Measurements from ENCODE around the gene TMEM80.
A peak's percentile ranks its signal among the peaks of the same experiment; 100 is the strongest.

Gene TMEM80

DNA sequence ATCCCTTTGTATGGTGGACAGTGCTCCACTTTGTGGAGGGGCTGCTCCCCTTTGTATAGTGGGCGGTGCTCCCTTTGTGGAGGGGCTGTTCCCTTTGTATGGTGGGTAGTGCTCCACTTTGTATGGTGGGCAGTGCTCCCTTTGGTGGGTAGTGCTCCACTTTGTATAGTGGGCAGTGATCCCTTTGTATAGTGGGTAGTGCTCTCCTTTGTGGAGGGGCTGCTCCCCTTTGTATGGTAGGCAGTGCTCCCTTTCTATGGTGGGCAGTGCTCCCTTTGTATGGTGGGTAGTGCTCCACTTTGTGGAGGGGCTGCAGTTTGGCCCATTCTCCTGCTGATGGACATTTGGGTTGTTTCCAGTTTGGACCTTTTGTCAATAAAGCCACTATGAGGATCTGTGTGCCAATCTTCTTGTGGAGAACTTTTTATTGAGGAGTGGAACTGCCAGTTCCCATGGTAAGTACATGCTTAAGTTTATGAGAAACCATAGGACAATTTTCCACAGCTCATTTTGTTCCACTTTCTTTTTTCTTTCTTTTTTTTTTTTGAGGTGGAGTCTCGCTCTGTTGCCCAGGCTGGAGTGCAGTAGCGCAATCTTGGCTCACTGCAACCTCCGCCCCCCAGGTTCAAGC lies 47.1 kb downstream of the TMEM80 start:
- no peak for DNase-seq (ENCODE audit: low read depth in 1 of 2, low spot score in 1 of 2)

DNA sequence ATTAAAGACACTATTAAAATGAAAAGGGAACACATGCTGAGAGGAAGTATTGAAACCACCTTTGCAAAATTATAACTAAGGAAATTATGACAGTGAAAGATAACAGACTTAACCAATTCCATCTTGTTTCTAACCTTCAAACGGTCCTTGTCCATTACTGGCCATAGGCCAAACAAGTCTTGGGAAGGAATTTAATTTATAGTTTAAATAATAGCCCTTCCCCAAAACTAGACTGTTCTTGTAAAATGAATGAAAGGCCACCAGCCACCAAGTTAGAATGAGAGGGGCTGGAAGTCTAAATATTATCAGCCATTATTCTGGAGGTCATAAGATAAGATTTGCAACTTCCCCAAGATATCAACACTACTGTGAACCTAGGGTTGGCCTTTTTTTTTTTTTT lies 49.8 kb downstream of the TMEM80 start:
- DNase-seq (ENCODE audit: low read depth in 1 of 2, low spot score in 1 of 2): no peak

DNA sequence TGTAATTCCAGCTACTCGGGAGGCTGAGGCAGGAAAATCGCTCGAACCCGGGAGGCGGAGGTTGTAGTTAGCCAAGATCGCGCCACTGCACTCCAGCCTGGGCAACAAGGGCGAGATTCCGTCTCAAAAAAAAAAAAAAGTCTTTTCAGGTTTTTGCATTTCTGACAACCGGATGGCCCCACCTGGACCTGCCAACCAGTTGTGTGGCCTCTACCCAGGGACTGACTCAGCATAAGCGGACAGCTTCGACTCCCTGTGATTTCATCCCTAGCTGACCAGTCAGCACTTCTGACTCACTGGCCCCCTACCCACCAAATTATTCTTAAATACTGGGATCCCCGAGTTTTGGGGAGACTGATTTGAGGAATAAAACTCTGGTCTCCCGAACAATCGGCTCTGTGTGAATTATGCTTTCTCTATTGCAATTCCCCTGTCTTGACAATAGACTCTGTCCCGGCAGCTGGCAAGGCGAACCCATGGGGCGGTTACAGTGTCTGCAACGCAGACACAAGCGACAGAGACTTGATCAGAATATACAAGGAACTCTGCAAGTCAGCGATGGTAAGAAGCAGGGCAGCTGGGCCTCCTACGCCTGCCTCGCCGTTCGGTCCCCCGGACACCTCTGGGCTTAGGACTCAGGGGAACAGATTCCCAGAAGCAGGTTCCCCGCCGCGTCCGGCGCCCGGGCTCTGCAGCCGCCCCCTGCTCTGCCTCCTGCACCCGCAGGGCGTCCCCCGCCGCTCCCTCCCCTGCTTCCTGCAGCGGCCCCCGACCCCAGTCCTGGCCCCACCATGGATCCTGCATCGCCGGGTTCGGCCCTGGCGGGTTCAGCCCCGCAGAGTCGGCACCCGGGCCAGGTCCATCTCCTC lies 50.9 kb downstream of the TMEM80 start:
- no peak for DNase-seq (ENCODE audit: low read depth in 1 of 2, low spot score in 1 of 2)

DNA sequence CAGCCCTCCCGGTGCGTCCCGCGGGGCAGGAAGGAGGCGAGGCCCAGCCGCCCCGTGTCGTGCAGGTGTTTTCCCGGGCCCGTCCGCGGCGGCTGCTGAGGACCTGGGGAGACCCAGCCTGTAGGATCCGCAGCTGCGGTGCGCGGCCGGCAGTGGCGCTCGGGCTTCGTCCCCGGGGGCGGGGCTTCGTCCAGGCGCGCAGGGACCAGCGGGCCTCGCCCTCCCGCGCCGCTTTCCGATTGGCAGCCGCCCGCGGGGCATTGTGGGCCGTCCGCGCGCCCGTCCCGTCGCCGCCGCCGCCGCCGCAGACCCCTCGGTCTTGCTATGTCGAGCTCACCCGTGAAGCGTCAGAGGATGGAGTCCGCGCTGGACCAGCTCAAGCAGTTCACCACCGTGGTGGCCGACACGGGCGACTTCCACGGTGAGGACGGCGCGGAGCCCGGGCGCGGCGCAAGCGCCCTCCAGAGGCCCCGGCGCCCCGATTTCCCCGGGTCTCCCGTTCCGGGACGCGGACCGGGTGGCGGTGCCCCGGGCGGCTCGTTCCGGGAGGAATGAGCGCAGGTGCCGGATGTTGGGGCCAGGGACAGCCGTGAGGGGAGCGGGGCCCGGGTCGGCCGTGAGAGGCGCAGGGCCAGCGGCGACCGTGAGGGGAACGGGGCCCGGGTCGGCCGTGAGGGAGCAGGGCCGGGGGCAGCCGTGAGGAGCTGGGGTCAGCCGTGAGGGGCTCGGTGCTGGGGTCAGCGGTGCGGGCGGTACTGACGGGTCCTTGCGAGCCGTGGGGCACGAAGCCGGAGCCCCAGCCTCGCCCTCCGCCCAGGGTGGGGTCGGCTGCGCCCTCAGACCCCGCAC lies 51.8 kb downstream of the TMEM80 start, which contains the start of gene TALDO1:
TSS of gene TALDO1 (plus strand) at position 307 of the 849 bp plus-strand sequence. CDS start at position 325, 18 bp downstream.
- DNase-seq (ENCODE audit: low read depth in 1 of 2, low spot score in 1 of 2): peak; percentile 63 to 80

DNA sequence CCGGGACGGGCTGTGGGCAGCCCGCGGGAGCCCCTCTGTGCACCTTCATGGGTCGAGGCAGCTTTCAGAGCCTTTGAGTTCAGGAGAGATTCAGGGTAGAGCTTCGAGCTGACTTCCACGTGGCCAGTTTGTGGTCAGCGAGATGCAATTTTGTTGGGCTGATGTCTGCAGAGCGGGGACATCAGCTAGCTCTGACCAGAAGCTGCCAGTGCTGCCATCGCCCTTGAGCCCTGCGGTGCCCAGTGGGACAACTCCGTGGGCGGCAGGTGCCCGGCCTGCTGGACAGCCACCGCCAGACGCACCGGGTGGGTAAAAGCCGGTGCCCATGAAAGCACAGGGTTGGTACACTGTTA lies 52.4 kb downstream of the TMEM80 start:
- DNase-seq (ENCODE audit: low read depth in 1 of 2, low spot score in 1 of 2): no peak

DNA sequence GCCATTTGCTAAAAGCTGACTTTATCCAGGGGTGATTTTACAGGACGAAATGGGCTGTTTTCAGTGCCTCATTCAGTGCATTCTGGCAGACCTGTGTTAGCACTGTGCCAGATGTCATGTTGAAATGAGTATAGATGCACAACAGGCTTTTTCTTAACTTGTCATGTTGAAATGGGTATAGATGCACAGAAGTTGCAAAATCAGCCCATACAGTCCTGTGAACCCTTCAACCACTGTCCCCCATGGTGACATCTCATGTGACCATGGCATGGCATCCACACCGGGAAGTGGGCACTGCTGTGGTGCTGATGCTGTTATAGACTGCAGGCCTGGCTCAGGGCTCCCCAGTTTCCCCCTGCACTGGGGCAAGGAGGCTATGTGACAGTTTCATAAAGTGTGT lies 54.1 kb downstream of the TMEM80 start:
- DNase-seq (ENCODE audit: low read depth in 1 of 2, low spot score in 1 of 2): no peak

All from stimulated activated CD4-positive, alpha-beta T cell treated with anti-CD3 and anti-CD28 coated beads, Interleukin-15, amount 100 ng/mL, for 1 hour (primary cell).